ENCODE measurements around the gene ZNF76. TPM values are rescaled to one million over a fixed set of nuclear protein-coding genes. Genes with fewer than 3 reads are reported as not detected.
"Not testable (repeated sequence)": the region's sequence is repeated elsewhere in the genome, so short reads cannot be mapped to it uniquely, and the experiment has no call there.

Gene ZNF76
- polyA plus RNA-seq, 1 donor from 2014 or later: 26.3 TPM

GRCh38 chr6:35308543-35308942, 49.0 kb downstream of the ZNF76 start:
- not testable (repeated sequence) for H3K4me3 ChIP-seq (ENCODE audit: low read length); H3K79me2 ChIP-seq (replicated peaks; ENCODE audit: insufficient read depth, low read length); H3K36me3 ChIP-seq (ENCODE audit: insufficient read depth, low read length); H3K9me2 ChIP-seq (ENCODE audit: insufficient read depth, low read length); H3K4me2 ChIP-seq (ENCODE audit: low read length); H4K20me1 ChIP-seq (ENCODE audit: insufficient read depth); H3K27ac ChIP-seq (ENCODE audit: low read length); H3F3A ChIP-seq (ENCODE audit: insufficient read depth, low read length, poor library complexity, severe bottlenecking); H3K27me3 ChIP-seq (ENCODE audit: insufficient read depth, low read depth, low read length); H2AFZ ChIP-seq (ENCODE audit: low read depth, low read length); H3K9me3 ChIP-seq (ENCODE audit: low read length); H3K9ac ChIP-seq (ENCODE audit: low read length)

GRCh38 chr6:35309611-35310264, 50.2 kb downstream of the ZNF76 start:
- H2AFZ ChIP-seq (ENCODE audit: low read depth, low read length): no peak overlapping the region
- no peaks in the 10 kb centered on the region for H3K79me2 ChIP-seq (replicated peaks; ENCODE audit: insufficient read depth, low read length)
- no peaks in the 10 kb centered on the region for H3K9me2 ChIP-seq (ENCODE audit: insufficient read depth, low read length)
- H3K9me3 ChIP-seq (ENCODE audit: low read length): no peaks in the 10 kb centered on the region
- no peaks in the 10 kb centered on the region for H4K20me1 ChIP-seq (ENCODE audit: insufficient read depth)
- no peak overlapping the region for H3K4me2 ChIP-seq (ENCODE audit: low read length)
- TF ChIP-seq REST (IDR thresholded peaks at IDR 0.05; ENCODE audit: borderline replicate concordance) (no peak), EZH2 (IDR thresholded peaks at IDR 0.05; ENCODE audit: borderline replicate concordance, insufficient read depth, low read length, poor library complexity, severe bottlenecking) (no peak), MXI1 (conservative IDR thresholded peaks at IDR 0.05; ENCODE audit: poor library complexity, severe bottlenecking) (no peak), CTCF (IDR thresholded peaks at IDR 0.05; ENCODE audit: poor library complexity, severe bottlenecking) (no peak), POLR2AphosphoS5 (IDR thresholded peaks at IDR 0.05) (no peak), RAD21 (conservative IDR thresholded peaks at IDR 0.05) (no peak), EP300 (conservative IDR thresholded peaks at IDR 0.05; ENCODE audit: poor library complexity, severe bottlenecking) (no peak), TAF1 (IDR thresholded peaks at IDR 0.05; ENCODE audit: low read depth) (no peak), SMC3 (conservative IDR thresholded peaks at IDR 0.05; ENCODE audit: poor library complexity) (no peak)
- H3F3A ChIP-seq (ENCODE audit: insufficient read depth, low read length, poor library complexity, severe bottlenecking): no peaks in the 10 kb centered on the region
- H3K4me3 ChIP-seq (ENCODE audit: low read length): no peak overlapping the region
- H3K36me3 ChIP-seq (ENCODE audit: insufficient read depth, low read length): no peaks in the 10 kb centered on the region
- no peaks in the 10 kb centered on the region for H3K27me3 ChIP-seq (ENCODE audit: insufficient read depth, low read depth, low read length)
- H3K27ac ChIP-seq (ENCODE audit: low read length): no peak overlapping the region
- H3K9ac ChIP-seq (ENCODE audit: low read length): no peak overlapping the region
